Measurements from ENCODE around the gene AOC1. TPM values are rescaled to one million over a fixed set of nuclear protein-coding genes. Genes with fewer than 3 reads are reported as not detected.

The AOC1 gene
- total RNA-seq, 1 donor from 2014 or later, result not detected

DNA sequence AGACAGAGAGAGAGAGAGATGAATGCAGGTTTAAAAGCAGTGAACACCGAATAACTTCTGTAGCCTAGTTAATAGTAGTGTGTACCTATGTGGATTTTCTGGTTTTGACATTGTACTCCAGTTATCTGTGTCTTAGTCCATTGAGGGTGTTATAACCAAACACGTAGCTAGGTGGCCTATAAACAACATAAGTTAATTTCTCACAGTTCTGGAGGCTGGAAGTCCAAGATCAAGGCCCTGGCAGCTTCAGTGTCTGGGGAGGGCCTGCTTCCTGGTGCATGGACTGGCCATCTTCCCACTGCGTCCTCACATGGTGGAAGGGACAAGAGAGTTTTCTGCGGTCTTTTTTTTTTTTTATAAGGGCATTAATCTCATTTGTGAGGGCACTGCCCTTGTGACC lies 23.5 kb downstream of the AOC1 start:
- peak; percentile 38 for DNase-seq (ENCODE audit: extremely low spot score, unreplicated experiment)
- H3K4me1 Mint-ChIP-seq (ENCODE audit: unreplicated experiment), result no peaks in the 10 kb centered on the region
- peaks cover 16% of the 10 kb centered on the region for H3K9me3 Mint-ChIP-seq (ENCODE audit: unreplicated experiment)
- H3K27ac Mint-ChIP-seq (ENCODE audit: unreplicated experiment), result no peak overlapping the region
- no peak for TF ChIP-seq CTCF (IDR thresholded peaks at IDR 0.05)
- H3K36me3 Mint-ChIP-seq (ENCODE audit: unreplicated experiment), result no peaks in the 10 kb centered on the region
- H3K27me3 Mint-ChIP-seq (ENCODE audit: unreplicated experiment), result peaks cover 18% of the 10 kb centered on the region
- H3K4me3 Mint-ChIP-seq (ENCODE audit: unreplicated experiment), result no peak overlapping the region

GRCh38 chr7:150876817-150877526 lies 24.7 kb downstream of the AOC1 start:
- peaks cover 10% of the 10 kb centered on the region for H3K9me3 Mint-ChIP-seq (ENCODE audit: unreplicated experiment)
- TF ChIP-seq CTCF (IDR thresholded peaks at IDR 0.05), result no peak
- no peak overlapping the region for H3K27ac Mint-ChIP-seq (ENCODE audit: unreplicated experiment)
- no peaks in the 10 kb centered on the region for H3K4me1 Mint-ChIP-seq (ENCODE audit: unreplicated experiment)
- peaks cover 11% of the 10 kb centered on the region for H3K27me3 Mint-ChIP-seq (ENCODE audit: unreplicated experiment)
- DNase-seq (ENCODE audit: extremely low spot score, unreplicated experiment), result peak; percentile 73
- no peak overlapping the region for H3K4me3 Mint-ChIP-seq (ENCODE audit: unreplicated experiment)
- no peaks in the 10 kb centered on the region for H3K36me3 Mint-ChIP-seq (ENCODE audit: unreplicated experiment)

DNA sequence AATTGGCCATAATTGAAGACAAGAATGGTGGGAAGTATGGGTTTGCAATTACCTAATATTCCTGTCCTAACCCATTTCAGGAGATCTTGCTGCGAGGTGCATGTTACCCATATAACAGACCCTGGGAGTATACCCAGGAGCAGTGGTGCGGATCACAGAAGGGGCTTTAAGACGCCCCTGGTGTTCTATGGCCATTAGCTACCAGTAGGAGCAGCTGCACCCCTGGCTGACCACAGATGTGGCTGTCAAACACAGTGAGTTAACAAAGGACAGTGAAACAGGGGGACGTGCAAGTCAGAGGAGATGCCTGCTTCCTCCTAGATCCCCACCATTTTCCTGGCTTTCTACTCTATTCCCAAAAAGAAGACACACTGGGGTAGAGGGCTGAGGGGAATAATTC lies 25.2 kb downstream of the AOC1 start:
- Mint-ChIP-seq H3K27me3 (ENCODE audit: unreplicated experiment) (peaks cover 9% of the 10 kb centered on the region), H3K4me3 (ENCODE audit: unreplicated experiment) (no peak overlapping the region), H3K9me3 (ENCODE audit: unreplicated experiment) (peaks cover 15% of the 10 kb centered on the region), H3K4me1 (ENCODE audit: unreplicated experiment) (no peaks in the 10 kb centered on the region), H3K36me3 (ENCODE audit: unreplicated experiment) (no peaks in the 10 kb centered on the region), H3K27ac (ENCODE audit: unreplicated experiment) (no peak overlapping the region)
- no peak for TF ChIP-seq CTCF (IDR thresholded peaks at IDR 0.05)
- peak; percentile 51 for DNase-seq (ENCODE audit: extremely low spot score, unreplicated experiment)

DNA sequence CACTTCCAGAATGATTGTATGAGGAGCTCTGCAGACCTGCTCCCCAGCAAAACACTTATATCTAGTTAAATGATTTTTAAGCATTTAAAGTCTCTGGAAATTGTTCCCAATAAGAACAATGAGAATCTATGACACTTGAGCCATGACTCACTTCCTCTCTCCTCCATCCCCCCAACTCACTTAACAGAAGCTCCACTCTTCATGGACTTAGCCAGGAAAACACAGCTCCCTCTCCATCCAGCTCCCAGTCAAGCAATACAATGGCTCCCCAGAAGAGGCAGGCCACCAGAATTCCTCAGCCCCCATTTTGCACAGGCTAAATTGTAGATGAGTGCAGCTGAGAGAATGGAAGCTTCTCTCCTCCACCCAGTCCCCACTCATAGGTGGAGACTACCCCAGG lies 27.0 kb downstream of the AOC1 start:
- Mint-ChIP-seq H3K4me3 (ENCODE audit: unreplicated experiment) (no peak overlapping the region), H3K36me3 (ENCODE audit: unreplicated experiment) (no peaks in the 10 kb centered on the region), H3K4me1 (ENCODE audit: unreplicated experiment) (no peaks in the 10 kb centered on the region), H3K9me3 (ENCODE audit: unreplicated experiment) (peaks cover 20% of the 10 kb centered on the region), H3K27me3 (ENCODE audit: unreplicated experiment) (peaks cover 5% of the 10 kb centered on the region), H3K27ac (ENCODE audit: unreplicated experiment) (no peak overlapping the region)
- TF ChIP-seq CTCF (IDR thresholded peaks at IDR 0.05), result no peak
- no peak for DNase-seq (ENCODE audit: extremely low spot score, unreplicated experiment)

DNA sequence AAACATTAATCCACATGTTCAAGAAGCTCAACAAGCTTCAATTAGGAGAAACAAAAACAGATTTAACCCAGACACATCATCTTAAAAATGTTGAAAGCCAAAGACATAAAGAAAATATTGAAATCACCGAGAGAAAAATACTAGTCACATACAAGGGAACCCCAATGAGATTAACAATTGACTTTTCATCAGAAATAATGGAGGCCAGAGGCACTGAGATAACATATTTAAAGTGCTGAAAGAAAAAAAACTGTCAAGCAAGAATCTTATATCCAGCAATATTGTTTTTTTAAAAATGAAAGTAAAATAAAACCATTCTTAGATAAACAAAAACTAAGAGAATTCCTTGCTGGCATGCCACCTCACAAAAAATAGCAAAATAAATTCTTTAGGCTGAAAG lies 28.9 kb downstream of the AOC1 start:
- Mint-ChIP-seq H3K4me1 (ENCODE audit: unreplicated experiment) (no peaks in the 10 kb centered on the region), H3K27ac (ENCODE audit: unreplicated experiment) (no peak overlapping the region), H3K4me3 (ENCODE audit: unreplicated experiment) (no peak overlapping the region), H3K9me3 (ENCODE audit: unreplicated experiment) (peaks cover 27% of the 10 kb centered on the region), H3K36me3 (ENCODE audit: unreplicated experiment) (no peaks in the 10 kb centered on the region), H3K27me3 (ENCODE audit: unreplicated experiment) (peaks cover 6% of the 10 kb centered on the region)
- no peak for TF ChIP-seq CTCF (IDR thresholded peaks at IDR 0.05)
- DNase-seq (ENCODE audit: extremely low spot score, unreplicated experiment), result no peak

All from osteocyte (in vitro differentiated cells).